Activated T-helper 17 cell treated with anti-CD3 and anti-CD28 coated beads, Interleukin-2, amount 50 U/mL, for 72 hours (primary cell): ENCODE measurements around the gene UGT1A5. TPM values are rescaled to one million over a fixed set of nuclear protein-coding genes. Genes with fewer than 3 reads are reported as not detected.

Source experiments
- ATAC-seq: fragments of 150-1000 bp; cut with Tn5 transposase; replicated peaks from 2 replicates; pipeline ENCODE4 v1.10.0; 2021; ENCODE audit warnings: mild to moderate bottlenecking, moderate library complexity
- H3K27ac Mint-ChIP-seq: one replicate; pipeline ENCODE4 v1.8.0; 2022; ENCODE audit warnings: mixed read lengths
- H3K27me3 Mint-ChIP-seq: one replicate; pipeline ENCODE4 v1.8.0; 2022; ENCODE audit warnings: mixed read lengths
- H3K36me3 Mint-ChIP-seq: one replicate; pipeline ENCODE4 v1.8.0; 2022; ENCODE audit warnings: low read depth, mild to moderate bottlenecking, mixed read lengths
- H3K4me1 Mint-ChIP-seq: one replicate; pipeline ENCODE4 v1.8.0; 2022; ENCODE audit warnings: mixed read lengths
- H3K4me3 Mint-ChIP-seq: one replicate; pipeline ENCODE4 v1.8.0; 2022; ENCODE audit warnings: mild to moderate bottlenecking, mixed read lengths
- H3K9me3 Mint-ChIP-seq: one replicate; pipeline ENCODE4 v1.8.0; 2022; ENCODE audit warnings: mixed read lengths
- total RNA-seq, 2 donors: library from RNA; stranded (reverse); gene quantifications; one replicate each; pipeline ENCODE4 v1.2.3, GENCODE V29; 2022

UGT1A5 gene
- total RNA-seq, 2 donors from 2014 or later, result not detected

GRCh38 chr2:233798335-233799086 lies 85.8 kb downstream of the UGT1A5 start:
- Mint-ChIP-seq H3K4me3 (no peak overlapping the region), H3K4me1 (no peaks in the 10 kb centered on the region), H3K27ac (no peak overlapping the region), H3K9me3 (no peaks in the 10 kb centered on the region), H3K36me3 (no peaks in the 10 kb centered on the region), H3K27me3 (peaks cover 16% of the 10 kb centered on the region)
- no peak for ATAC-seq

GRCh38 chr2:233799087-233799665 lies 86.5 kb downstream of the UGT1A5 start:
- Mint-ChIP-seq H3K4me1 (no peaks in the 10 kb centered on the region), H3K27me3 (peaks cover 17% of the 10 kb centered on the region), H3K27ac (no peak overlapping the region), H3K36me3 (no peaks in the 10 kb centered on the region), H3K4me3 (no peak overlapping the region), H3K9me3 (no peaks in the 10 kb centered on the region)
- no peak for ATAC-seq

GRCh38 chr2:233799716-233800115 lies 87.0 kb downstream of the UGT1A5 start:
- Mint-ChIP-seq H3K4me1 (no peaks in the 10 kb centered on the region), H3K27me3 (peaks cover 20% of the 10 kb centered on the region), H3K36me3 (no peaks in the 10 kb centered on the region), H3K27ac (no peak overlapping the region), H3K4me3 (no peak overlapping the region), H3K9me3 (no peaks in the 10 kb centered on the region)
- no peak for ATAC-seq

GRCh38 chr2:233800208-233800607 lies 87.5 kb downstream of the UGT1A5 start:
- ATAC-seq, result no peak
- Mint-ChIP-seq H3K36me3 (no peaks in the 10 kb centered on the region), H3K9me3 (no peaks in the 10 kb centered on the region), H3K27me3 (peaks cover 20% of the 10 kb centered on the region), H3K27ac (no peak overlapping the region), H3K4me1 (no peaks in the 10 kb centered on the region), H3K4me3 (no peak overlapping the region)

GRCh38 chr2:233801357-233802131 lies 88.8 kb downstream of the UGT1A5 start:
- H3K4me3 Mint-ChIP-seq, result no peak overlapping the region
- H3K27ac Mint-ChIP-seq, result no peak overlapping the region
- H3K27me3 Mint-ChIP-seq, result peaks cover 20% of the 10 kb centered on the region
- no peaks in the 10 kb centered on the region for H3K36me3 Mint-ChIP-seq
- no peaks in the 10 kb centered on the region for H3K4me1 Mint-ChIP-seq
- ATAC-seq, result no peak
- H3K9me3 Mint-ChIP-seq, result no peaks in the 10 kb centered on the region

GRCh38 chr2:233802132-233802815 lies 89.6 kb downstream of the UGT1A5 start:
- H3K4me3 Mint-ChIP-seq, result no peak overlapping the region
- H3K9me3 Mint-ChIP-seq, result no peaks in the 10 kb centered on the region
- no peaks in the 10 kb centered on the region for H3K36me3 Mint-ChIP-seq
- peaks cover 20% of the 10 kb centered on the region for H3K27me3 Mint-ChIP-seq
- ATAC-seq, result no peak
- H3K27ac Mint-ChIP-seq, result no peak overlapping the region
- H3K4me1 Mint-ChIP-seq, result no peaks in the 10 kb centered on the region

- Mint-ChIP-seq H3K36me3 (no peaks in the 10 kb centered on the region), H3K4me3 (no peak overlapping the region), H3K27ac (no peak overlapping the region), H3K4me1 (no peaks in the 10 kb centered on the region), H3K27me3 (peaks cover 13% of the 10 kb centered on the region), H3K9me3 (no peaks in the 10 kb centered on the region)
- ATAC-seq, result no peak
These were observed 90.7 kb downstream of the UGT1A5 start for GRCh38 chr2:233803292-233803911.

GRCh38 chr2:233803994-233804393 lies 91.3 kb downstream of the UGT1A5 start:
- Mint-ChIP-seq H3K4me3 (no peak overlapping the region), H3K27ac (no peak overlapping the region), H3K27me3 (peaks cover 11% of the 10 kb centered on the region), H3K9me3 (no peaks in the 10 kb centered on the region), H3K4me1 (no peaks in the 10 kb centered on the region), H3K36me3 (no peaks in the 10 kb centered on the region)
- no peak for ATAC-seq

- Mint-ChIP-seq H3K27ac (no peak overlapping the region), H3K9me3 (no peaks in the 10 kb centered on the region), H3K4me1 (no peaks in the 10 kb centered on the region)
These were observed 94.6 kb downstream of the UGT1A5 start for GRCh38 chr2:233807215-233807865.

GRCh38 chr2:233807966-233808935 lies 95.5 kb downstream of the UGT1A5 start:
- Mint-ChIP-seq H3K27ac (no peak overlapping the region), H3K9me3 (no peaks in the 10 kb centered on the region), H3K4me3 (no peak overlapping the region), H3K27me3 (peaks cover 17% of the 10 kb centered on the region), H3K4me1 (no peaks in the 10 kb centered on the region), H3K36me3 (no peaks in the 10 kb centered on the region)
- no peak for ATAC-seq

More at GRCh38 chr2:233807215-233807865, 94.6 kb downstream of the UGT1A5 start:
- no peak for ATAC-seq
- Mint-ChIP-seq H3K36me3 (no peaks in the 10 kb centered on the region), H3K27me3 (peaks cover 21% of the 10 kb centered on the region), H3K4me3 (no peak overlapping the region)

GRCh38 chr2:233810385-233810784 lies 97.7 kb downstream of the UGT1A5 start:
- no peak for ATAC-seq
- H3K4me1 Mint-ChIP-seq, result no peaks in the 10 kb centered on the region
- no peaks in the 10 kb centered on the region for H3K36me3 Mint-ChIP-seq
- H3K9me3 Mint-ChIP-seq, result no peaks in the 10 kb centered on the region
- H3K27me3 Mint-ChIP-seq, result peaks cover 13% of the 10 kb centered on the region
- no peak overlapping the region for H3K4me3 Mint-ChIP-seq
- no peak overlapping the region for H3K27ac Mint-ChIP-seq

GRCh38 chr2:233811087-233811486 lies 98.4 kb downstream of the UGT1A5 start:
- Mint-ChIP-seq H3K27ac (no peak overlapping the region), H3K27me3 (peaks cover 13% of the 10 kb centered on the region), H3K36me3 (no peaks in the 10 kb centered on the region), H3K4me1 (no peaks in the 10 kb centered on the region), H3K4me3 (no peak overlapping the region), H3K9me3 (no peaks in the 10 kb centered on the region)
- ATAC-seq, result no peak

GRCh38 chr2:233811732-233812131 lies 99.0 kb downstream of the UGT1A5 start:
- peaks cover 13% of the 10 kb centered on the region for H3K27me3 Mint-ChIP-seq
- no peaks in the 10 kb centered on the region for H3K9me3 Mint-ChIP-seq
- no peaks in the 10 kb centered on the region for H3K36me3 Mint-ChIP-seq
- H3K27ac Mint-ChIP-seq, result no peak overlapping the region
- ATAC-seq, result no peak
- H3K4me1 Mint-ChIP-seq, result no peaks in the 10 kb centered on the region
- H3K4me3 Mint-ChIP-seq, result no peak overlapping the region
